DMS53 (cell line): Measurements from ENCODE around the gene KCTD12.
"Not testable (repeated sequence)": the region's sequence is repeated elsewhere in the genome, so short reads cannot be mapped to it uniquely, and the experiment has no call there.

ENCODE experiments used
- DNase-seq: peaks from one replicate; lab custom pipeline; 2025; lab: John Stamatoyannopoulos, UW

The KCTD12 gene

DNA sequence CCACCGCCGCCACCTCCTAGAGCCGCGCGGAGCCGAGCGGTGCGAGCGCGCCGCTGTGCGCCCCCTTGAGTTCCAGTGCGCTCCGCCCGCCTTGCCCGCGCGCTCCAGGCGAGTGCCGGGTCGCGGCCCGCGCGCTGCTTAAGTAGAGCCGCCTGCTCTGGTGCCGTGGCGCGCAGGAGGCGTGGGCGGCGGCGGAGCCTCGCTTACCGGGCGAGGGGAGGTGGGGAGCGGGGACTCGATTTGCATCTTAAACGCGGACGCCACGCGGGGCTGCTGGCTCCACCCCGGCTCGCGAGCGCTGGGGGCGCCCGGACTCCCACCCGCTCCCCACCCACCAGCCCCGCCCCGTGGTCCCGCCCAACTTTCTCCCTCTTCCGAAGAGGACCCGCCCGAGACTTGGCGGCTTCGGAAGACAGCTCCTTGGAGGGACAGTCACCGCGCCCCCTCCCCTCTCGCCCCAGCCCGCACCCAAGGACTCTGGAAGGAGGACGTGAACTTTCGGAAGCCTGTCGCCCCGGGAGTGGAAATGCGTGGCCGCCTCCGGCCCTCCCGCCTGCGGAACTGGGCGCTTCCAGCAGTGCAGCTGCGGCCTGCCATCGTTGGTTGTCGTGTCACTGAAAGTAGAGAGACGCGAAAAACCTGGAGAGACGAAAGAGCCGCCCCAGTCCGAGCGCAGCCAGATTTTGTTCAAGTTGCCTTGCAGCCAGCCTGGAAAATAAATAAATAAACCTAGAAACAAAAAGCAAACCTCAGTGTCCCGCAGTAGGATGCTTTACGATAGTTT lies at the start of gene KCTD12:
TSS of gene KCTD12 (minus strand) at position 114 of the 784 bp plus-strand sequence. CDS start 257 bp downstream, outside the sequence.
- peak; percentile 76 for DNase-seq

DNA sequence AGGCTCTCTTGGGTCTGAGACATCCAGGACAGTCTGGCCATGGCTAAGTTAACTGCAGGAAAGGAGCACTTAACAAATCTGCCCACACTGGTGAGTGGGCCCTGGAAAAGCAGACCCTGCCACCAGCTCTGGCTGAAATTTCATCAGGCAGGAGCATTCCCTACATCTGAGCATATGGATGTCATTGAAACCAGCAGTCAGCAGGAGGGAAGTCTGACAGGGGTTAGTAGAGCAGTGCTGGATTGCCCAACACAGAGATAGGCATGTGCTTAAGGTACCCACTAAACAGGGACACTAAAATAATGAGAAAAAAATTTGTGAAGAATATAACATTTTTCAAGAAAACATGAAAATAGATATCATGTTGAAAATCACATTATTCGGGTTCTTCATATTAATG lies 48.5 kb upstream of the KCTD12 start:
- DNase-seq = no peak

DNA sequence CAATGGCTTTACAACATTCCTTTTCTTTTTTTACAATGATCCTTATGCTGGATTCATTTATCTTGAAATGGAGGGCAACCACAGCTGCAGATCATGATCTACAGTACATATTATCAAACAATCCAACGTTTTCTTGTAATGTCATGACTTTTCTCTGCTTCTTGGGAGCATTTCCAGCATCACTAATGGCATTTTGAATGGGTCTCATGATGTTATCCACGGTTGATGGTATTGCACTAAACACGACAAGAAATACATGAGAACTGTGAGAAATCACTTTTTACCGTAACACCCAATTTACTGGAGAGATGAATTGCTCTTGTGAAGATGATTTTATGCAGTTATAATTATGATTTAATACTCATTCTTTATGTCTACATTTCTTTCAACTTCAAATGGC lies 45.9 kb upstream of the KCTD12 start:
- no peak for DNase-seq

DNA sequence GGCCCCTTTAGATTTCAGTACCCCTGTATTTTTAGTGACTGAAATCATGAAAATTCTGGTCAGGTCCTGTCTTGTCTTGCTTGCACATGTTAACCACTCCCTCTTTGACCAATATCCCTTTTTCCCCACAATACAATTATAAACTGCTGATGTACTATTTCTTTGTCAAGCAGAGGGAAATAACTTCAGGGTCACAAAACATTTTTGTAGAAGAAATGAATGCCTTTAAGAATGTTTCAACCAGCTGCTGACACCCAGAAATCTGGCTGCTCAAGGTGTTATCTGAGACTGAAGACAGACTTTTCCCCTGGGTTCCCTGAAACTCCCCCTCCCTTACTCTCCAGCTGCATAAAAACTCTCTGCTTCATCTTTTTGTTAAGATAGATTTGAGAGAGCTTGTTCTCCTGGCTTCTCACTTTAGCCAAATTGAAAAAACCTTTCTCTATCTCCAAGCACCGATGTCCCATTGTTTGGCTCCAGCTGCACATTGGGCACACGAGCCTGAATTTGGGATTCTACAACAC lies 43.7 kb upstream of the KCTD12 start:
- no peak for DNase-seq

DNA sequence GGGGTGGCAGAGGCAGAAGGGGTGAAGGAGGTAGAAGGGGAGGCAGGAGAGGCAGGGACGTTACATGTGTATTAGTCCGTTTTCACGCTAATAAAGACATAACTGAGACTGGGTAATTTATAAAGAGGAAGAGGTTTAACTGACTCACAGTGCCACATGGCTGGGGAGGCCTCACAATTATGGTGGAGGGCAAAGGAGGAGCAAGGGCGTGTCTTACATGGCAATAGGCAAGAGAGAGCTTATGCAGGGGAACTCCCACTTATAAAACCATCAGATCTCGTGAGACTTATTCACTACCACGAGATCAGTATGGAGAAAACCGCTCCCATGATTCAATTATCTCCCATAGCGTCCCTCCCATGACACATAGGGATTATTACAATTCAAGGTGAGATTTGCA lies 43.1 kb upstream of the KCTD12 start:
- DNase-seq = no peak

DNA sequence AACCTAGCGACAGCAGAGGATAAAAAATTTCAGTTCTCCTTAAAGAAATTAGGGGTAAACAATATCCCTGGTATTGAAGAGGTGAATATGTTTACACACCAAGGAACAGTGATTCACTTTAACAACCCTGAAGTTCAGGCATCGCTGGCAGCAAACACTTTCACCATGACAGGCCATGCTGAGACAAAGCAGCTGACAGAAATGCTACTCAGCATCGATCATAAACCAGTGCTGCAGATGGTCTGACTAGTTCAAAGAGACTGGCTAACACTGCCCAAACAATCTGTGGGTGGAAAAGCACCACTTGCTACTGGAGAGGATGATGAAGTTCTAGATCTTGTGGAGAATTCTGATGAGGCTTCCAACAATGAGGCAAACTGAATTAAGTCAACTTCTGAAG lies 42.3 kb upstream of the KCTD12 start:
- peak; percentile 7 for DNase-seq

DNA sequence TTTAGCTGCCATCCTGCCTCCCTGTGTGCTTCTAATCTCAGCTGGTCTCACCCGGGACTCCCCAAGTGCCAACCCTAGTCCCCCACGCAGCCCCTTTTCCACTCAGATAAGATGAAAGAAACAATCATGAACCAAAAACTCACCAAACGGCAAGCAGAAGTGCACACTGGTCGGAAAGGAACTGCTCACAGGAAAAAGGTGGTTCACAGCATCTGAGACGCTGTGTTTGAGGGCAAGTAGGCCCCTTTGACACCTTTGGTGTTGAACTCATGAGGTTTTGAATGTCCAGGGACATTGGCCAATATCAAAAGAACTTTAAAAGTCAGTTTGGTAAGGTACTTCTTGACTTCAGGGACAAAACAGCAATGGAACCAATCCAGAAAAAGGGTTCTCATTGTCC lies 41.8 kb upstream of the KCTD12 start:
- no peak for DNase-seq

DNA sequence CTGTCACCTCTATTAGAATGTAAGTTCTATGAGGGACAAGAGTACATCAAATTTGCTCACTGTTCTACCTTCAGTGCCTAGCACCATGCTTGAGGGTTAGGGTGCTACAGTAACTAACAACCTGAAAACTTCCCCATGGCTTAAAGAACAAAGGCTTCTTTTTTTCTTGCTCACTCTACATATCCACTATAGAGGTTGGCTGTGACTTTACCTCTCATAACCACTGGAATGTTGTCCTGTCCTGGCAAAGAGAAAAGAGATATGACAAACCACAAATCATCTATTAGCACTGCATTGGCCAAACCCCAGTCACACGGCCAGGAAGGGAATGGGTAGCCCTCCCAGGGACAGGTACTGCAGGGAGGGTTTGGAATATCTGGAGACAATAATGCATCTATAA lies 38.9 kb upstream of the KCTD12 start:
- DNase-seq = no peak

DNA sequence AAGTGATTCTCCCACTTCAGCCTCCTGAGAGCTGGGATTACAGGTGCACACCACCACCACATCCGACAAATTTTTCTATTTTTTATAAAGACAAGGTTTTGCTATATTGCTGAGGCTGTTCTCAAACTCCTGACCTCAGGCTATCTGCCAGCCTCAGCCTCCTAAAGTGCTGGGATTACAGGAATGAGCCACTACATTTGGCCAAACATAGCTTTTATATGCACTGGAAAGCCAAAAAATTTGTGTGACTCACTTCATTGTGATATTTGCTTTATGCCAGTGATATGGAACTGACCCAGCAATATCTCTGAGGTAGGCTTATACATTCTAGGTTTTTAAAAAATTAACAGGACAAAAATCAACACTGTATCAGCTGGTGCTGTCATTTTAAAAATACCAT lies 35.3 kb upstream of the KCTD12 start:
- DNase-seq = no peak

DNA sequence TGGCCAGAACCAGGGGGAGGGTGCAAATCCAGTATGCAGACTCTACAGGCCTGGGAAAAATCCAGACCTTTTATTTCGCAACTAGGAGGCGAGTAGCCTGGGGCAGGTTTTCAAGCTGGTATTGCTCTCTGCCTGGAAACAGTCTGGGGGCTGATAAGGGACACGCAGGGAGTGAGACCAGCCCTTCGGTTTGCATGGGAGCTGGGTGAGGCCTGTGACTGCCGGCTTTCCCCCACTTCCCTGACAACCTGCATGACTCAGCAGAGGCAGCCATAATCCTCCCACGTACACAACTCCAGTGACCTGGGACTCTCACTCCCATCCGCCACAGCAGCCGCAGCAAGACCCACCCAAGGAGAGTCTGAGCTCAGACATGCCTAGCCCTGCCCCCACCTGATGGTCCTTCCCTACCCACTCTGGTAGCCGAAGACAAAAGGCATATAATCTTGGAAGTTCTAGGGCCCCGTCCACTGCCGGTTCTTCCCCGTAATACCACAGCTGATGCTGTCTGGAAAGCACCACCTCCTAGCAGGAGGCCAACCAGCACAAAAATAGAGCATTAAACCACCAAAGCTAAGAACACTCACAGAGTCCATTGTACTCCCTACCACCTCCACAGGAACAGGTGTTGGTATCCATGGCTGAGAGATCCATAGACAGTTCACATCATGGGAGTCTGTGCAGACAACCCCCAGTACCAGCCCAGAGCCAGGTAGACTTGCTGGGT lies 31.7 kb upstream of the KCTD12 start:
- not testable (repeated sequence) for DNase-seq

DNA sequence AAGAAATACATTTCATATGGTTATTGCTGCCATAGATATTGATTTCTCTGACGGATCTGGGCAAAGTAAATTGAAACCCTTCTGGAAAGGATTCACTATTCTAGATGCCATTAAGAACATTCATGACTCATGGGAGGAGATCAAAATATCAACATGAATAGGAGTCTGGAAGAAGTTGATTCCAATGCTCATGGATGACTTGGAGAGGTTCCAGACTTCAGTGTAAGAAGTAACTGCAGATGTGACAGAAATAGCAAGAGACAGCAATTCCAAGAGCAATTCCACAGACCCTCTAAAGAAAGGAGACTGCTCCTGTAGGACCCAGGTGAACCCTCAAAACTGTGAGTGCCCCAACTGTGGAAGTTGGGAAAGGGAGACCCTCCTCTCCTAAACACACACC lies 30.9 kb upstream of the KCTD12 start:
- no peak for DNase-seq

DNA sequence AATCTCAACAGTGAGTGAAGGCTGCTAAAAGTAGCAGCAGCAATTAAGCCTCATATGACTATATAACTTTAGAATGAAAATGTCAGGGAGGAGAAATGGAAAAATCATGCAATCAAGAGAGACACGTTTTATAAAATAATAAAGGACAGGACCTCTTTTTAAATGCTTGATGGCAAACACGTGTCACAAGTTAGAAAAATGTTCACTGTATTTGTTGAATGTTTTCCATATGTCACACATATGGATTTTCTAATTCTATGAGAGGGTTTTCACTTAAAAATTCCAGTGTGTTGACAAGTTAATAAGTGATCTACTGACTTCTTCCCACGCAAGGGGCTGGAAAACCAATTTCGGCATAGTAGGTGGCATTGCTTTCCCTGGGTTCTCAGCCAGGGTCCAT lies 27.7 kb upstream of the KCTD12 start:
- DNase-seq = no peak

DNA sequence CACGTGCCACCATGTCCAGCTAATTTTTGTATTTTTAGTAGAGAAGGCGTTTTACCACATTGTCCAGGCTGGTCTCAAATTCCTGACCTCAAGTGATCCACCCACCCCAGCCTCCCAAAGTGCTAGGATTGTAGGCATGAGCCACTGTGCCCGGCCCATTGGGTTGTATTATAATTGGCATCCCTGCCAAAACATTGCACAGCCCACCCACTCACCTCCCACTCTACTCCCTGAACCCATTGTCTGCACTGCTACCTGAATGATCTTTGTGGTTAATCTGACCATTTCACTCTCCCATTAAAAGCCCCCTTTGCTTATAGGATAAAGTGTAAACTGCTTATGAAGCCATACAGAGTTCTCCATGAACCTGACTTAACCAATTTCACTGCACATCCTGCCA lies 26.3 kb upstream of the KCTD12 start:
- DNase-seq = no peak

DNA sequence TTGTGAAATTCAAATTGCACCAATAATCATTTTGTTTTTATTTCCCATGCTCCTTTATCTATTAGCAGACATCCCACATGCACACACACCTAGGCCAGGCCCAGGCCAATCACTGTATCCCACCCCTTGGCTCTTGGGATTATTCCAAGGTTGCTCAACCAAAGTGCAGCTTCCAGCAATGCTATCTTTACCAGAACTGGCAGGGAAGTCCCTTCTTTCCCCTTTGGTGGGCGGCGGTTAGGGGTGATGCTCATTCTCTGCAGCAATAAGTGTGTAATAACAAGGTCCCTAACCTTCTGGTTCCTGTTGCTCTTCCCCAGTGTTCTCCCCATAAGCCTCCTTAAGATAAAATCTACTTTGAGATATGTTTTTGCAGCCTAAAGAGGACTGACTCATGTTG lies 18.3 kb upstream of the KCTD12 start:
- no peak for DNase-seq

DNA sequence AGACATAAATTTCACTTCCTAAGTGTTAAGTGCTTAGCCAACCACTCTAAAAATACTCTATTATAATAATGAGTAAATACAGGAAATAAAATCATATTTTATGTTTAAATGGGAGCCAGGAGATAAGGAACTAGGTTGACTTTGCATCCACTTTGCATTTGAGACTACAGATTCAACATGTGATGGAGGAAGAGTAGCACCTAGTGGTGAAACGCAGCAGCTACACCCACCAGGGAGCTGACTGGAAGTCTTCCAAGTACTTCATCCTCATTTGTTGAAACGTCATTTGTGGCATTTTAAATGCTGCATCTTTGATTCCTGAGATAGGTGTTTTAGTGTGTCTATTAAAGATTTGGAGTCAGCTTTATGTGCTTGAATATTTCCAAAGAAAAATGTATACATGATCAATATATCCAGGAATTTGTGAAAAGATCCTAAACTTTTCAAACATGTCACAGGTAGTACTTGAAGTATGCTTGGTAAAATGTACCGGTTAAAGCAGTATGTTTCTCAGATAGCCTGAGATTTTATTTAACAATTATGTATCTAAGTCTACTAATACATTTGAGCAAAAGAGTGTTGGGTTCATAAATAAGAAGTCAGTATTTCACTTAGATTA lies 17.4 kb upstream of the KCTD12 start:
- DNase-seq = peak; percentile 70

DNA sequence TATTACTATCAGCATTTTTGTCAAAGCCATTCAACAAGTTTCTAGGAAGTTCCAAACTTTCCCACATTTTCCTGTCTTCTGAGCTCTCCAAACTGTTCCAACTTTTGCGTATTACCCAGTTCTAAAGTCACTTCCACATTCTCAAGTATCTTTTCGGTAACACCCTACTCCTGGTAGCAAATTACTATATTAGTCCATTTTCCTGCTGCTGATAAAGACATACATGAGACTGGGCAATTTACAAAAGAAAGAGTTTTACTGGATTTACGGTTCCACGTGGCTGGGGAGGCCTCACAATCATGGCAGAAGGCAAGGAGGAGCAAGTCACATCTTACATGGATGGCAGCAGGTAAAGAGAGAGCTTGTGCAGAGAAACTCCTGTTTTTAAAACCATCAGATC lies 12.9 kb upstream of the KCTD12 start:
- DNase-seq = not testable (repeated sequence)

DNA sequence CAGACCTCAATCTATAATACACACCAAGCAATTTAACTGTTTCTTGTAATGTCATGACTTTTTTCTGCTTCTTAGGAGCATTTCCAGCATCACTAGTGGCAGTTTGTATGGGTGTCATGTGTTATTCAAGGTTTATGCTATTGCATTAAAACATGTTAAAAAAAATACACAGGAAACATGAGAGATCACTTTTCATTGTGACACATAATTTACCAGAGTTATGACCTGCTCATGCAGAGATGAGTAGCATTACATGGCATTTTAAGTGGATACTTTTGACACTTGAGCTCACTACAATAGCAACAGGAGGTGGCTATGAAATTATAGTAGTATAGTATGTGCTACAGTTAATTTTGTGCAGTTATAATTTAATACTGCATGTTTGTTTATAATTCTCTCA lies 11.0 kb upstream of the KCTD12 start:
- peak; percentile 61 for DNase-seq

DNA sequence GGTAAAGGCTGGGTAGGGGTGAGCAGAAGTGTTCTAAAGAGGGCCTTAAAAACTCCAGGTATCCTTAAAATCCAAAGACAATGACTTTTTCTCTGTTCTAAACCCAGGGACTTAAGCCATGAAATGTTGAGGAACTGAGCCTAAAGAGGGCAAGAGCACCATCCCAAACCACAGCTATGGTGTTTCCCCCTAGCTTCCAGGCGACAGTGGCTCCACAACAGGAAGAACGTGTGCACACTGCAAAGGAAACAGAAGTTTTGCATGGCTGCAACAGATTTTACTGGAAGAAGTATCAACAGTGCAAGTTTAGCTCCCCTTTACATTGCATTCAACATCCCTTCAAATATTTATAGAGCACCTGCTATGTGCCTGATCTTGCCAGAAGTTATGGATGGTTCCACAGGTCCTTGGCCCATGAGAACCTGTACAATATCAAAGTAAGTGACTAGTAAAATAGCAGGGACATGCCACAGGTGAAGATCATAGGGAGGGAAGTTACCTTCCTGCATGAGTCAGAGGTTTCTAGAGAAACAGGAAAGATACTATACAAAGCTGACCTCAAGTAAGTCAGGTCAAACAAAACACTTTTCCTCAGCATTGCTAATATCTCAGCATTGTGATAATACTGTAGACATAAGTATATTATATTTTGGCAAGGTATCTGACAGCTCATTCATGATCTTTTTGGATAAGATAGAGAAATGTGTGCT lies 8.4 kb upstream of the KCTD12 start:
- DNase-seq = peak; percentile 6

DNA sequence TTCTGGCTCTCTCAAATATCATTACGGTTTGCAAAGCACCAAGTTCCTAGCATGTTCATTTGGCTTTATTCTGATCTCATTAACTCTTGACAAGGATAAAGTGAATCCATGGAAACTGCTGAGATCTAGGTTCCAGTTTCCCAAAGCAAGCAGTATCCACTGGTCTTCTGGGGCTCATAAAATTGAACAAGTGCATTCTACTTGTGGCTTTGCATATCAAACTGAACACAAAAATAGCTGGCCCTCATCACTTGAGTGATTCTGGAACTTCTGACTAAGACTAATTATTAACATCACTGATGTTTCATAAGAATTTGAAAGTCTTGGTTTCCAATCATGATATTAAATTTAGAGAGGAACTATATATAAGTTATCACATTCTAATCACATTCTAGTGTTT lies 6.3 kb upstream of the KCTD12 start:
- DNase-seq = no peak

DNA sequence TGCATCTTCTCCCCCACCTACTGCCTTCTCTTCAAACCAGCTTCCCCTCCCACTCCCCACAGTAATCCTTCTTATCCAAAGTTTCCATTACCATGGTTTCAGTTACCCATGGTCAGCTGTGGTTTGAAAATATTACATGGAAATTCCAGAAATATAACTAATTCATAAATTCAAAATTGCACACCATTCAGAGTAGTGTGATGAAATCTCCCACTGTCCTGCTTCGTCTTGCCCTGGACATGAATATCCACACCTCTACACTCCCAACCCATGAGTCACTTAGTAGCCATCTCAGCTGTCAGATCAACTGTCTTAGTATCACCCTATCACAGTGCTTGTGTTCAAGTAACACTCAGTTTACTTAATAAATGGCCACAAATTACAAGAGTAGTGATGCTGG lies 3.8 kb upstream of the KCTD12 start:
- DNase-seq = no peak

DNA sequence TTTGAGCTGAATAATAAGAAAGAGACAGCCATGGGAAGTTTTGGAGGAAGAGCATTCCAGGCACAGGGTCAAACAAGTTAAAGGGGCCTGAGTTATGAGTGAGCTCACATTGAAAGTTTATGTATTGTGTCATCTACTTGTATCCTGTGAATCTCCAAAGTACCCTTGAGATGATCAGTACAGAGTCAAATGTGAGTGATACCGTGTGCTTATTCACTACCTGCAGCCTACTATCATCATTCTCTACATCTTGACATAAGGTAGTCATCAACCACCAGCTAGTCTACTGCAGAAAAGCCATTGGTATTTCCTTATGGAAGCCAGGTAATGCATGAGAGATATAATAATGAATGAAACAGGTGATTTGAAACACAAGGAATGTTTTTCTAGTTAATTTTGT lies 3.0 kb upstream of the KCTD12 start:
- no peak for DNase-seq

DNA sequence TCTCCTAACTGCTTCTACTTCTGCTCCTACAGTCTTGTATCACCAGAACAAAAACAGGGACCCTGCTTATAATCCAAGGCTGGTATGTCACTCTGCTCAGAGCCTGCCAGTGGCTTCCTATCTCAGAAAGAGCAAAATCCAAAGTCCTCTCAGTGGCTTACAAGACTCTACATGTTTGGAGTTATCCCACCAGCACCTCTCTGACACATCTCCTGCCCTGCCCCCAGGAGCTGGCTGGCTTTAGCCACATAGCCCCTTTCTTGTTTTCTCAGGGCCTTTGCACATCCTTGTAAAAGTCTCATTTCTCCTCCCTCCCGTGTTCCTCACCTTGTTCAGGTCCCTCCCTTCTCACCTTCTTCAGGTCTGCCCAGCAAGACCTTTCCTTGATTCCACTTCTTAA lies 2.2 kb upstream of the KCTD12 start:
- no peak for DNase-seq
